Fibroblast of lung (primary cell): ENCODE data around the gene TTC23. TPM values are rescaled to one million over a fixed set of nuclear protein-coding genes. Genes with fewer than 3 reads are reported as not detected.

Experiments used
- DNase-seq, 2 donors: peaks; one replicate each; pipeline versions ENCODE4 v3.0.0 to v3.0.0-alpha.2; 2010; ENCODE audit warnings: low read depth in 2 of 2
- H2AFZ ChIP-seq: 2 replicates; pipeline ENCODE4 v1.5.1; 2012; ENCODE audit warnings: low read length, control low read depth, inconsistent platforms
- H3K27ac ChIP-seq: 2 replicates; pipeline ENCODE4 v1.5.1; 2011; ENCODE audit warnings: low read length, control low read depth; ENCODE audit not compliant: insufficient read depth
- H3K27me3 ChIP-seq: 2 replicates; pipeline ENCODE4 v1.5.1; 2011; ENCODE audit warnings: mild to moderate bottlenecking, low read length; ENCODE audit not compliant: control insufficient read depth, insufficient read depth
- H3K36me3 ChIP-seq: 2 replicates; pipeline ENCODE4 v1.5.1; 2011; ENCODE audit warnings: low read length; ENCODE audit not compliant: control insufficient read depth, insufficient read depth
- H3K4me1 ChIP-seq: 2 replicates; pipeline ENCODE4 v1.5.1; 2011; ENCODE audit warnings: low read length; ENCODE audit not compliant: control insufficient read depth, insufficient read depth; ENCODE audit errors: extremely low read depth
- H3K4me2 ChIP-seq: 2 replicates; pipeline ENCODE4 v1.5.1; 2011; ENCODE audit warnings: low read length, control low read depth; ENCODE audit not compliant: insufficient read depth; ENCODE audit errors: extremely low read depth
- H3K4me3 ChIP-seq, 4 experiments: fragments of 200-600 bp in 1 of 4; sonication (generic) in 1 of 4; replicated peaks in 1 of 4; 2 replicates each; pipeline ENCODE4 v1.5.1; 2011 to 2016; ENCODE audit warnings: low read length in 4 of 4, low read depth in 3 of 4, mild to moderate bottlenecking in 3 of 4, control low read depth in 2 of 4, inconsistent platforms in 1 of 4, mixed read lengths in 1 of 4; ENCODE audit not compliant: insufficient read depth in 1 of 4; ENCODE audit errors: control extremely low read depth in 1 of 4
- H3K79me2 ChIP-seq: 2 replicates; pipeline ENCODE4 v1.5.1; 2012; ENCODE audit warnings: mild to moderate bottlenecking, low read length, inconsistent platforms; ENCODE audit not compliant: control insufficient read depth, insufficient read depth
- H3K9ac ChIP-seq: 2 replicates; pipeline ENCODE4 v1.5.1; 2011; ENCODE audit warnings: mild to moderate bottlenecking, low read length, control low read depth; ENCODE audit not compliant: insufficient read depth
- H3K9me3 ChIP-seq: 2 replicates; pipeline ENCODE4 v1.5.1; 2012; ENCODE audit warnings: low read depth, low read length; ENCODE audit not compliant: control insufficient read depth, insufficient read depth
- H4K20me1 ChIP-seq: 2 replicates; pipeline ENCODE4 v1.5.1; 2011; ENCODE audit warnings: low read length; ENCODE audit not compliant: control insufficient read depth, insufficient read depth; ENCODE audit errors: extremely low read depth
- CTCF ChIP-seq, 2 donors: IDR thresholded peaks in 1 of 2; conservative IDR thresholded peaks in 1 of 2; 1 replicate in 1 of 2; 2 replicates in 1 of 2; pipeline ENCODE4 v1.5.1; 2011 to 2012; ENCODE audit warnings: low read length in 2 of 2, control low read depth in 1 of 2, inconsistent platforms in 1 of 2, low read depth in 1 of 2, mild to moderate bottlenecking in 1 of 2
- EZH2 ChIP-seq: IDR thresholded peaks from 2 replicates; pipeline ENCODE4 v1.5.1; 2012; ENCODE audit warnings: low read length, control low read depth, mild to moderate bottlenecking; ENCODE audit errors: missing control alignments
- polyA plus RNA-seq, 2 donors: library from polyadenylated mRNA; depleted of rRNA in 1 of 2; stranded (reverse) in 1 of 2; unstranded in 1 of 2; fragments of >200 nt; gene quantifications; 2 replicates each; pipeline ENCODE4 v1.2.1, GENCODE V29; 2011 to 2012; ENCODE audit warnings: missing spikeins in 1 of 2
- total RNA-seq: library from RNA; depleted of rRNA; stranded (reverse); fragments of >200 nt; gene quantifications from 2 replicates; pipeline ENCODE4 v1.2.1, GENCODE V29; 2014

Gene TTC23
- total and polyA plus RNA-seq, 2 donors (not counting 1 experiment from before 2014, with no cell fraction given) = 3.5 to 30.4 TPM

DNA sequence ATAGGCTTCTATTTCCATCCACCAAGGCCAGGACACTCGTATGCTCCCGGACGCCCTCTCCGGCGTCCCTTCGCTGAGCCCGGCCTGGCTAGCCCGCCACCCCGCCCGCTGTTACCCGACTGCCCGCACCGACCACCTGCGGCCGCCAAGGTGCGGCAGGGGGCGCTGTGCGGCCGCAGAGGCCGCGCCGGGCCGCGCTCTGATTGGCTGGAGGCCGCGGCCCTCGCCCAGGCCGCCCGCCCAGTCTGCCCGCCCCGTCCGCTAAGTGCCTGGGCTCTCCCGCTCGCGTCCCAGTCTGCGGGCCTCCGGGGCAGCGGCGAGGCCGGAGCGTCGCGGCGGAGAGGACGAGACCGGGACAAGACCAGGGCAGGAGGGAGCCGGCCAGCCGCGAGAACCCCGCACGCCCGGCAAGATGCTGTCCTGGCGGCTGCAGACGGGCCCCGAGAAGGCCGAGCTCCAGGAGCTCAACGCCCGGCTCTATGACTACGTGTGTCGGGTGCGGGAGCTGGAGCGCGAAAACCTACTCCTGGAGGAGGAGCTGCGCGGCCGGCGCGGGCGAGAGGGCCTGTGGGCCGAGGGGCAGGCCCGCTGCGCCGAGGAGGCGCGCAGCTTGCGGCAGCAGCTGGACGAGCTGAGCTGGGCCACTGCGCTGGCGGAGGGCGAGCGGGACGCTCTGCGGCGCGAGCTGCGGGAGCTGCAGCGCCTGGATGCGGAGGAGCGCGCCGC, 144.4 kb downstream of the TTC23 start, which contains the start of gene SYNM:
TSS of gene SYNM (plus strand) at position 293 of the 726 bp plus-strand sequence. CDS start at position 413, 120 bp downstream.
- H3K4me2 ChIP-seq = peak within 1 kb of the TSS; percentile 75
- DNase-seq = peak; percentile 63 to 78
- no peaks in the 10 kb centered on the region for H3K36me3 ChIP-seq
- no peaks in the 10 kb centered on the region for H3K79me2 ChIP-seq
- H3K27ac ChIP-seq = peak within 1 kb of the TSS; percentile 71
- no peaks in the 10 kb centered on the region for H4K20me1 ChIP-seq
- H3K9me3 ChIP-seq = no peaks in the 10 kb centered on the region
- peak within 1 kb of the TSS; percentile 67 for H3K9ac ChIP-seq
- H2AFZ ChIP-seq = peak within 1 kb of the TSS; percentile 74
- TF ChIP-seq EZH2 = no peak
- peak in 1 of 2 donors; percentile 41 for TF ChIP-seq CTCF (conservative IDR thresholded peaks at IDR 0.05 in 1 of 2, IDR thresholded peaks at IDR 0.05 in 1 of 2; ENCODE audit: low read depth in 1 of 2, low read length in 2 of 2)
- peak within 1 kb of the TSS; percentile 53 to 60 (median 56) for H3K4me3 ChIP-seq
- H3K27me3 ChIP-seq = peaks cover 3% of the 10 kb centered on the region
- H3K4me1 ChIP-seq = no peaks in the 10 kb centered on the region

DNA sequence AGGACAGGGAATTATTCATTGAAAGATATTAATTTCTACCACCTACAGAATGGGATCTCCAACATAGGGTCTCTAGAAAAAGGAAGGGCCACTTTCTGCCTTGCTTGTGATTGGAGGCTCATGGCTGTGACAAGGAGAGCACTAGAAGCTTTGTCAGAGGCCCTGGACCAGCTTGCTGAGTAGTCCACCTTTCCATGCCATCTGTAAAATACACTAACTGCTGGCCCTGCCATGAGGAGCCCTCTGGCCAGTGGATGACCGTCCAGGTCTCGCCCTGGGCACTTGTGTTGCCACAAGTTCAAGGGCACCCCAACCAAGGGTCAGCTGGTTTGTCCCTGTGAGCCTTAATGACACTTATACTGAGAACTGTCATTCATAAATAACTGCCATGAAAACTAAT, 146.1 kb downstream of the TTC23 start:
- Histone ChIP-seq H3K27me3 (peaks cover 13% of the 10 kb centered on the region), H3K9ac (no peak overlapping the region), H3K4me3 (no peak overlapping the region), H2AFZ (no peak overlapping the region), H3K4me1 (no peaks in the 10 kb centered on the region), H4K20me1 (no peaks in the 10 kb centered on the region), H3K36me3 (no peaks in the 10 kb centered on the region), H3K9me3 (no peaks in the 10 kb centered on the region), H3K79me2 (no peaks in the 10 kb centered on the region), H3K4me2 (no peak overlapping the region), H3K27ac (no peak overlapping the region)
- TF ChIP-seq CTCF (conservative IDR thresholded peaks at IDR 0.05 in 1 of 2, IDR thresholded peaks at IDR 0.05 in 1 of 2; ENCODE audit: low read depth in 1 of 2, low read length in 2 of 2) = no peak
- TF ChIP-seq EZH2 = no peak
- no peak for DNase-seq

DNA sequence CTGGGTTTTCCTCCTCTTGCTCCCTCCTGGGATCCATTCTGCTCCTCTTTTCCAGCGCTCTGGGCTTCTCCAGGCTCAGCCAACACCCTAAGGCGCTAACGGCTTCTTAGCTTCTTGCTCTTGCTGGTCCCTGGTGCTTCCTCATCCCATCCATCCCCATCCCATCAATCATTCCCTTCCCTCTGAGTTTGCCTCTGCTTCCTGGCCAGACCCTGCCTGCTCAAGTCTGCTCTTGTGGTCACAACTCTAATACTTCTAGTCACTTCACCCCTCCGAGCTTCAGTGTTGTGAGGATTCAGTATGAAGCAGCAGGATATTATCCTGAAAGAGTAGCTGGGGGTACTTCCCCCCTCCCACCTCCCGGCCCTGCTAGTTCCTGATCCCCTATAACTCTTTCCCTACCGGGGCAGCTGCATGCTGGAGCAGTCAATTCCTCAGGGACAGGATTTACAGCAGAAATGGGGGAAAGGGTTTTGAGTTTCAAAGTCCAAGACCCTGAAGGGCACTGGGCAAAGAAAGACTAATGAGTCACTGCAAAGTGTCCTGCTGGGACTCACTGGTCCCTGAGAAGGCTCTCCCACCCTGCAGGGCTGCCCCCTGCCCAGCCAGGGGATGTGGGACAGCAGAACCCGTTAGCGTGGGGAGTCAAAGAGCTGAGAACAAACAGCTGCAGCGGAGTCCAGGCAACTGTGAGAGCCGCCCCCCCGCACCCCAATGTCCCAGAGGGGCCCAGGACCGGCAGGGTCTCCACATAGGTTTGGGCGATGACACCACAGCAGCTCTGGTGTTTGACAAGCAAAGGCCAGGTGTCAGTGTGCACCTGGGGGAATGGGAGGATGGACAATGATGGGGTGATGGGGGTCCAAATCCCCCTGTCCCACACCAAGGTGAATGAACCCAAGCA, 146.8 kb downstream of the TTC23 start:
- no peaks in the 10 kb centered on the region for H4K20me1 ChIP-seq
- no peaks in the 10 kb centered on the region for H3K9me3 ChIP-seq
- no peaks in the 10 kb centered on the region for H3K79me2 ChIP-seq
- TF ChIP-seq CTCF (conservative IDR thresholded peaks at IDR 0.05 in 1 of 2, IDR thresholded peaks at IDR 0.05 in 1 of 2; ENCODE audit: low read depth in 1 of 2, low read length in 2 of 2) (no peak), EZH2 (no peak)
- no peak overlapping the region for H3K4me3 ChIP-seq
- H2AFZ ChIP-seq = no peak overlapping the region
- H3K4me1 ChIP-seq = no peaks in the 10 kb centered on the region
- no peak overlapping the region for H3K27ac ChIP-seq
- no peaks in the 10 kb centered on the region for H3K36me3 ChIP-seq
- no peak overlapping the region for H3K9ac ChIP-seq
- H3K27me3 ChIP-seq = peaks cover 13% of the 10 kb centered on the region
- H3K4me2 ChIP-seq = no peak overlapping the region
- DNase-seq = peak in 1 of 2 donors; percentile 7
